Middle frontal gyrus (tissue), 1 donor: ENCODE data around the gene E2F2.

Experiments used
- DNase-seq: peaks from one replicate; pipeline ENCODE4 v3.0.0-alpha.2; 2015; ENCODE audit warnings: low spot score; ENCODE audit errors: extremely low spot score

E2F2 gene

GRCh38 chr1:23484253-23485001, 46.6 kb downstream of the E2F2 start:
- peak; percentile 48 for DNase-seq

- no peak for DNase-seq
These were observed 47.4 kb downstream of the E2F2 start, which contains the start of gene ASAP3 for GRCh38 chr1:23483321-23484252. TSS of gene ASAP3 (minus strand) at chr1:23484179. CDS start at chr1:23484133, 46 bp downstream.

GRCh38 chr1:23481904-23482303, 49.1 kb downstream of the E2F2 start:
- no peak for DNase-seq

- no peak for DNase-seq
These were observed 49.9 kb downstream of the E2F2 start for GRCh38 chr1:23481026-23481597.

- DNase-seq = no peak
These were observed 50.6 kb downstream of the E2F2 start for GRCh38 chr1:23480187-23481025.

- DNase-seq = no peak
These were observed 51.4 kb downstream of the E2F2 start for GRCh38 chr1:23479666-23479941.

- DNase-seq = no peak
These were observed 52.0 kb downstream of the E2F2 start for GRCh38 chr1:23478896-23479665.

- DNase-seq = no peak
These were observed 53.5 kb downstream of the E2F2 start for GRCh38 chr1:23477359-23478144.

GRCh38 chr1:23475641-23476040, 55.4 kb downstream of the E2F2 start:
- no peak for DNase-seq

GRCh38 chr1:23475134-23475628, 55.9 kb downstream of the E2F2 start:
- DNase-seq = peak; percentile 52

GRCh38 chr1:23473037-23473800, 57.8 kb downstream of the E2F2 start:
- no peak for DNase-seq

GRCh38 chr1:23472351-23473036, 58.5 kb downstream of the E2F2 start:
- DNase-seq = no peak

- no peak for DNase-seq
These were observed 59.5 kb downstream of the E2F2 start for GRCh38 chr1:23471473-23472075.

GRCh38 chr1:23470282-23471070, 60.6 kb downstream of the E2F2 start:
- no peak for DNase-seq

GRCh38 chr1:23469372-23469982, 61.6 kb downstream of the E2F2 start:
- DNase-seq = no peak

GRCh38 chr1:23466423-23466989, 64.5 kb downstream of the E2F2 start:
- DNase-seq = peak; percentile 50
